CD4-positive, alpha-beta T cell treated with Interleukin-4 for 4 hours (primary cell): ENCODE results near the gene UBAP1L.
"Not testable (repeated sequence)": the region's sequence is repeated elsewhere in the genome, so short reads cannot be mapped to it uniquely, and the experiment has no call there.

Experiments used
- DNase-seq: peaks from one replicate; pipeline ENCODE4 v3.0.0-alpha.2; 2020

Gene UBAP1L

GRCh38 chr15:65062061-65062460 is 52.9 kb downstream of the UBAP1L start:
- no peak for DNase-seq

- DNase-seq = no peak
Observed at GRCh38 chr15:65060641-65061397, 54.2 kb downstream of the UBAP1L start.

GRCh38 chr15:65059931-65060596 is 54.9 kb downstream of the UBAP1L start:
- DNase-seq = no peak

GRCh38 chr15:65059369-65059750 is 55.6 kb downstream of the UBAP1L start:
- no peak for DNase-seq

- no peak for DNase-seq
Observed at GRCh38 chr15:65058394-65059368, 56.3 kb downstream of the UBAP1L start.

- DNase-seq = no peak
Observed at GRCh38 chr15:65057549-65057940, 57.5 kb downstream of the UBAP1L start.

- DNase-seq = no peak
Observed at GRCh38 chr15:65056868-65057548, 58.0 kb downstream of the UBAP1L start.

GRCh38 chr15:65056106-65056505 is 58.9 kb downstream of the UBAP1L start:
- no peak for DNase-seq

- DNase-seq = no peak
Observed at GRCh38 chr15:65055201-65055870, 59.7 kb downstream of the UBAP1L start.

- DNase-seq = peak; percentile 20
Observed at GRCh38 chr15:65054333-65055200, 60.4 kb downstream of the UBAP1L start.

- no peak for DNase-seq
Observed at GRCh38 chr15:65052956-65053355, 62.0 kb downstream of the UBAP1L start.

GRCh38 chr15:65051266-65051665 is 63.7 kb downstream of the UBAP1L start:
- DNase-seq = no peak

- no peak for DNase-seq
Observed at GRCh38 chr15:65050270-65050669, 64.7 kb downstream of the UBAP1L start.

GRCh38 chr15:65049418-65049840 is 65.6 kb downstream of the UBAP1L start:
- peak; percentile 85 for DNase-seq

- no peak for DNase-seq
Observed at GRCh38 chr15:65048241-65048640, 66.8 kb downstream of the UBAP1L start.

- DNase-seq = no peak
Observed at GRCh38 chr15:65044724-65045481, 70.1 kb downstream of the UBAP1L start, which contains the start of gene SLC51B. TSS of gene SLC51B (plus strand) at chr15:65045387. CDS start at chr15:65050005, 4,618 bp downstream.

- not testable (repeated sequence) for DNase-seq
Observed at GRCh38 chr15:65044218-65044617, 70.8 kb downstream of the UBAP1L start.

GRCh38 chr15:65042776-65043327 is 72.1 kb downstream of the UBAP1L start:
- no peak for DNase-seq
